DOHH2 (cell line): ENCODE results near the gene IL19.

Experiments used
- EZH2phosphoT487 ChIP-seq: fragments of 200-600 bp; sonication (generic); IDR thresholded peaks from 2 replicates; pipeline ENCODE4 v1.6.1; 2017; ENCODE audit warnings: borderline replicate concordance, mild to moderate bottlenecking, antibody characterized with exemption, low read length, moderate library complexity, mixed read lengths
- TF ChIP-seq, protein P1 (sequence below): fragments of 200-600 bp; sonication (generic); IDR thresholded peaks from one replicate; pipeline ENCODE4 v1.5.1; 2014; ENCODE audit warnings: antibody characterized with exemption, mild to moderate bottlenecking, low read depth, low read length; ENCODE audit not compliant: poor library complexity, severe bottlenecking

DNA sequence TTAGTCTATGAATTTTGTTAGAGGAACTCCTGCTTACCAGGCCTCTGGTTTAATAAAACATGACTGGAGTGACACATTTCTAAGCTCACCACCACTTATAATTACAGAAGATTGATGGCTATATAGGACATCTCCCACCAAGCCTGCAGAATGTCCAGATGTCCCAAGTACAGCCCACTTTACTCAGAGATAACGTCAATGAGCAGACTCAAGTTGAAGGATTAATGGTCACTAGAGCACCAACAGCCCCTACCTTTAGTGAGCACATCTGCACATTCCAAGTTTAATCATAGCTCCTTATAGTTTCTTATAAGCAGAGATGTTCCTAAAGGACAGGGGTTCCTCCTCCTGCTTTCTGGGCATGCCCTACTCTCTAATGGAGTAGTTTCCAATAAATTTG lies 57.5 kb downstream of the IL19 start:
- TF ChIP-seq, protein P1, sequence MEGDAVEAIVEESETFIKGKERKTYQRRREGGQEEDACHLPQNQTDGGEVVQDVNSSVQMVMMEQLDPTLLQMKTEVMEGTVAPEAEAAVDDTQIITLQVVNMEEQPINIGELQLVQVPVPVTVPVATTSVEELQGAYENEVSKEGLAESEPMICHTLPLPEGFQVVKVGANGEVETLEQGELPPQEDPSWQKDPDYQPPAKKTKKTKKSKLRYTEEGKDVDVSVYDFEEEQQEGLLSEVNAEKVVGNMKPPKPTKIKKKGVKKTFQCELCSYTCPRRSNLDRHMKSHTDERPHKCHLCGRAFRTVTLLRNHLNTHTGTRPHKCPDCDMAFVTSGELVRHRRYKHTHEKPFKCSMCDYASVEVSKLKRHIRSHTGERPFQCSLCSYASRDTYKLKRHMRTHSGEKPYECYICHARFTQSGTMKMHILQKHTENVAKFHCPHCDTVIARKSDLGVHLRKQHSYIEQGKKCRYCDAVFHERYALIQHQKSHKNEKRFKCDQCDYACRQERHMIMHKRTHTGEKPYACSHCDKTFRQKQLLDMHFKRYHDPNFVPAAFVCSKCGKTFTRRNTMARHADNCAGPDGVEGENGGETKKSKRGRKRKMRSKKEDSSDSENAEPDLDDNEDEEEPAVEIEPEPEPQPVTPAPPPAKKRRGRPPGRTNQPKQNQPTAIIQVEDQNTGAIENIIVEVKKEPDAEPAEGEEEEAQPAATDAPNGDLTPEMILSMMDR: no peak
- no peak for TF ChIP-seq EZH2phosphoT487
